Skeletal muscle cell (primary cell): ENCODE results near the gene MAML2.

ENCODE experiments used
- DNase-seq: peaks from one replicate; pipeline ENCODE4 v3.0.0-alpha.2; 2010; ENCODE audit warnings: low read depth
- H3K4me3 ChIP-seq: 2 replicates; pipeline ENCODE4 v1.5.1; 2011; ENCODE audit warnings: low read depth, mild to moderate bottlenecking, control low read depth, low read length, moderate library complexity

MAML2 gene

GRCh38 chr11:96075532-96075959 lies 267.4 kb downstream of the MAML2 start:
- no peak for DNase-seq
- no peak overlapping the region for H3K4me3 ChIP-seq

- no peak for DNase-seq
- no peak overlapping the region for H3K4me3 ChIP-seq
Observed at GRCh38 chr11:96074551-96075310, 268.3 kb downstream of the MAML2 start.

- DNase-seq, result no peak
- no peak overlapping the region for H3K4me3 ChIP-seq
Observed at GRCh38 chr11:96073536-96073935, 269.5 kb downstream of the MAML2 start.

- no peak overlapping the region for H3K4me3 ChIP-seq
- no peak for DNase-seq
Observed at GRCh38 chr11:96072592-96072991, 270.4 kb downstream of the MAML2 start.

DNA sequence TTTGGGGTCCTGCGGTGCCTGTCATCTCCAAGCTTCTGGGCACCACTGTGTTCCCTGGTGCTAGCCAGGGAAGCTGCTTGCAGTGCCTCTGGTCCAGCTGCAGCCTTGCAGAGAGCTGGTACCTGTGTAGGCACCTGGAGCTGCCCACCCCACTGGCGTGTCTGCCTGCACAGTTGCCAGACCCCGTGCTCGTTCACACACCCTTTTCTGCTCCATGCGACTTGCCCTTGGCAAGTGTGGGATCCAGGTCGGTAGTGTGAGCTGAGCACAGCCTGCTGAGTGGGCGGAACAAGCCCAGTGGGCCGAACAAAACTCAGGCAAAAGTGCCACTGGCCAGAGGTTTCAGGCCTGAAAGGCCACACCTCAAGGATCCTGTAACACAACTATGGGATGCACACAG lies 272.5 kb downstream of the MAML2 start:
- no peak overlapping the region for H3K4me3 ChIP-seq
- DNase-seq, result no peak

DNA sequence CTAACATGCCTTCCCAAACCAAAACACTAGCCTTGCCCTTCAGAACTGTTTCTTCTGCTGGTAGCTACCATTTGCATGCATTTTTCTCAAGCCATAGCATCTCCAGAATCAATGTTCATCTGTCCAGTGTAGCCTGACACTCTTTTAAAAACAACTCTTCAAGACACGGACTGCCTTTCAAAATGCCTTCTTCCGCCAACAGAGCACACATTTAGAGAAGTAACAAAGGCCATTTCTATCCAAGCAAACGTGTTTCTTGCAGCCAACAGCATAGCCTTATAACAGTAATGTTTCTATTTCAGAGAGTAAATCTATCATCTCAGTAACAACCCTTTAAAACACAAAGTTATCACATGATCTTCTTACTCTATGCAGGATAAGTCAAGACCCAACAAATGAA lies 275.8 kb downstream of the MAML2 start:
- no peak for DNase-seq
- H3K4me3 ChIP-seq, result no peak overlapping the region

DNA sequence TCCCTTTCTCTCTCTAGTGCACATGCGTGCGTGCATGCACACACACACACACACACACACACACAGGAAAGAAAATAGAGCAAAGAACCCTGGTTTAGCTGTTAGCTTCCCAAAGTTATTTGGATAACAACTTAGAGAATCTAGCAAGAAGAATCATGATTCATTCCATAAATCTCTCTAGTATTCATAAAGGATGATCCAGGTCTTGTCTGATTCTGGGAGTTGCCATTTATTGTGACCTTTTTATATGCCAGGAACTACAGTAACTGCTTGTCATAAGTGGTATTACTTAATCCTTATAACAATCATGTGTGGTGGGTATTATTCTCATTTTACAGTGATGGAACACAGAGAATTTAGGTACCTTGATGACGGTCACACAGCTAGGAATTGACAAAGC lies 277.6 kb downstream of the MAML2 start:
- no peak for DNase-seq

GRCh38 chr11:96063886-96064285 lies 279.1 kb downstream of the MAML2 start:
- DNase-seq, result no peak
- no peak overlapping the region for H3K4me3 ChIP-seq

More for the DNA sequence above, 277.6 kb downstream of the MAML2 start:
- no peak overlapping the region for H3K4me3 ChIP-seq

DNA sequence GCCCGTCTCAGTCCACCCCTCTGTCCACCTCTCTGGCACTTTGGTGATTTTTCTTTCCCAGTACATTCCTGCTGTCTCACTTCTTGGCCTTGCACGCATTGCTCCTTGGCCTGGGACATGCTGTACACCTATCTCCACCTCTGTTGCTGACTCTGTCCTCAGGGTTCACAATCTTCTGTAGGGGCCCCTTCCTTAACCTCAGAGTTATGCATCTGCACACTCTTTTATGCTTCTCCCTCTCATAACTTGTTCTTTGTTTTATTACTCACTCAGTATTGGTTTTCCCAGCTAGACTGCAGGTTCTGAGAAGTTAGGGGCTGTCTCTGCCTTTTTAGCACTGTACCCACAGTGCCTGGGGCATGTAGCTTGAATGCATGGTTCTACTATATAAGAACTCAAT lies 279.9 kb downstream of the MAML2 start:
- no peak for DNase-seq
- no peak overlapping the region for H3K4me3 ChIP-seq

DNA sequence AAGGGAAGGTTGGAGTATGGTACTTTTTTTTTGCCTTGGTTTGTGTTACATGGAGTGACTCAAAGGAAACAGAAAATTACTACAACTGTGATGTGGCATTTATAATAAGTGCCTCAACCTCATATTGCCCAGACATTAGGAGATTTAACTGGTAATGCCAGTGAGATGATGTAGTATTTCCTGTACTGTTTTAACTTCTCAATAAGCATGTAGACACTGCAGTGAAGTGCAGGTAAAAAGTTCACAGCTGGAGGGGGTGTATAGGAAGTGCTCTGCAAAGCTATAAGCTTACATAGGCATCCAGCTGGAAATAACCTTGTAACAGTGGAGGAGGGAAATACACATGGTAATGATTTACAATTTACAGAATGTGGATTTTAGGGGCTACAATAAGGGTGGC lies 280.9 kb downstream of the MAML2 start:
- no peak overlapping the region for H3K4me3 ChIP-seq
- DNase-seq, result no peak

- no peak for DNase-seq
Observed at GRCh38 chr11:96061730-96062129, 281.3 kb downstream of the MAML2 start.

GRCh38 chr11:96061069-96061468 lies 281.9 kb downstream of the MAML2 start:
- no peak overlapping the region for H3K4me3 ChIP-seq
- DNase-seq, result no peak

More at GRCh38 chr11:96061730-96062129, 281.3 kb downstream of the MAML2 start:
- H3K4me3 ChIP-seq, result no peak overlapping the region

DNA sequence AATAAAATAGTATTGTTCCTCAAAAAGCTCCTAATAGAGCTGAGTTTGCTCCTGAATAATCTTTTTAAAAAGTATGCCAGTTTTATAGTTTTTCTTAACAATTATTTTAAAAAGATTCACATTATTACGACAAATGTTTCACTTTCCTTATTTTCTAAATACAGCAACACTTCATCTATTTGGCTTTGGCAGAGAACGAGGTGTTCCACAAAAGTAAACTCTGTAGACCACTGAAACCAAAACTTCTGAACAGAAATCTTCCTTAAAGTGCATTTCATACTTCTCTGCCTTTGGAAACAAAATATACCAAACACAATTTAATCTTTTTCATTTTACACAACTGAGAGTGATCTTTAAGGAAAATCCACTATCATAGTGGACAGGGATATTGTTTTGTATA lies 285.5 kb downstream of the MAML2 start:
- H3K4me3 ChIP-seq, result no peak overlapping the region
- DNase-seq, result no peak

DNA sequence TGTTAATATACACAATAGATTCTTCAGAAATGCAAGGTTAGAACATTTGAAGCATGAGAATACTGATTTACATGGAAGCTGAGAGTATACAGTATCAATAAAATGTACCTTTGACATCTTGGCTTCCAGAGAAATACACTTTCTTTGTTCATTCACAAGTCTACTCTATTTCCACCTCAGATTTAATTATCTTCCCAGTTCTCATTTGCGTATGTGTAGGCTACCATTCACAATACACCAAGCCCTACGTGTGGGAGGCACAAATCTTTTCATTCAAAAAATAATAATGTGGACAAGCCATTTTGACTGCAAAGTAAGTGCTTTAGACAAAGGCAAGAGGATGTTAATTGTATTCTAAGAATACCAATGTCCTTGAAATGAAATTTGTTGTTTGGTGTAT lies 286.4 kb downstream of the MAML2 start:
- DNase-seq, result no peak

GRCh38 chr11:96055706-96056387 lies 287.1 kb downstream of the MAML2 start:
- no peak for DNase-seq
- H3K4me3 ChIP-seq, result no peak overlapping the region

More for the DNA sequence above, 286.4 kb downstream of the MAML2 start:
- no peak overlapping the region for H3K4me3 ChIP-seq

DNA sequence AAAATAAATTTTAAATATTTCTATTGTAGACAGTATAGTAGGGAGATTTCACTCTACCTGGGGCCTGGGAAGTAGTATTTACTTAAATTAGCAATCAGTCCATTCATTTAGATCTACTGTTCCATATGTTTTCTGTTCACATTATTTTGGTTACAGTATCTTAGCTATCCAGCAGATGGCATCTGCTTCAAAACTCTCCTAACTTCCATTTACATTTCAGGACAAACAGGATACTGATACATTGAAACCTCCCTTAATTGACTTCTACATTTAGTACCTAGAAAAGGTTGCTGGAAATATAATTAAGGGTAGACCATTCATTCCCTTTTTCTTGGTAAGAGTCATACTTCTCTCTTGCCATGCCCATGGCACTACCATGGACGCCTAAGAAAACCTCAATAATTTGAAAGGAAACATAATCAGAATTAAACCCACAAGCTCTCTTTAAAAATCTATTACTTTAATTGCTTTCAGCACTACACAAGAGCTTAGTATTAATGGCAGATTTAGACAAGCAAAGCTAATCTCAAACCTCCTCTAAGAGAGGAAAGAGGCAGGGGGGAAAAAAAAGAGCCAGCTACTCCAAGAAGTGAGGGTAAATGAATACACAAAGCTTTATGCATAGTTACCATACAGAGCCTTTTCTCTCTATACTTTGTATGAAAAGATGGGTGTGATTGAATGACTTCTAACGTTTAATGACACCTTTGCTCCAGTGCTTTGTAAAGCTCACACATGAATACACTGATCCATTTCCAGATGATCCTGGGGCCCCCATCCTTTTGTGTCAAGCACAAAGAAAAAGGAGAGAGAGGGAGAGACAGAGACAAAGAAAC lies 287.9 kb downstream of the MAML2 start:
- DNase-seq, result no peak
- H3K4me3 ChIP-seq, result no peak overlapping the region

- DNase-seq, result no peak
- H3K4me3 ChIP-seq, result no peak overlapping the region
Observed at GRCh38 chr11:96052921-96053651, 289.9 kb downstream of the MAML2 start.

GRCh38 chr11:96051820-96052219 lies 291.2 kb downstream of the MAML2 start:
- no peak overlapping the region for H3K4me3 ChIP-seq
- no peak for DNase-seq

DNA sequence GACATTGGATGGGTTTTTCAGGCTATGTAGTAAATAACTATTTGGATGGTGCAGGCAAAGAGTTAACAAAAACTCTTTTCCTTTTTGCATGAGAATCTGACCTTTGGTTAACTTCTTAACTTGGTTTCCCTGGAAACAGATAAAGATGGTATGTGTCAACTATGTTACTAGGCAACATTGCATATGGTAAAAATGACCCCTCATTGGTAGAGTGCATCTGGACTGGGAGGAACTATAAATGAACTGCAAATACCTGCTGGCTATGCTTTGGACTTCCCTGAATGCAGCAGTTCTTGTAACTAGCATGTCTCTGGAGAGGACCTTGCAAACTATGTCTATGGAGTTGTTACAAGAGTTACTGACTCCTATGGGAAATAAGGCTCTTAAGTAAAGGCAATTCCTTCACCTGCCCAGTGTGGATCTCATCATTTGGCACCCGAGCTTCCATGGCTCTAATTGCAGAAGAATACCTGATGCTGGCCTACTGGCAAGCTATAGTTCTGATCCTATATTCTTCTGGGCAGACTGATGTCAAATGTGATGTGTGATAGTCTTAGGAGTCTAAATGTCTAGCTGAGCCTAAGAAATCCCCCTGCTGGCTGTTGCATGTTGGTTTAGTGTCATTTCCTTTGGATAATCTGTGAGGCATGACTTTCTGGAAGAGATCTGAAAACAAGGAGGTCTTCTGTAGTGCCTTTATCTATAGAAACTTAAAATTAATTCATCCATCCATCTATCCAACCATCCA lies 292.4 kb downstream of the MAML2 start:
- no peak for DNase-seq
- no peak overlapping the region for H3K4me3 ChIP-seq
